8988T (cell line): ENCODE results near the gene SPHK2.
A peak's percentile ranks its signal among the peaks of the same experiment; 100 is the strongest.
"Not testable (repeated sequence)": the region's sequence is repeated elsewhere in the genome, so short reads cannot be mapped to it uniquely, and the experiment has no call there.

Experiments
- DNase-seq: peaks from one replicate; pipeline ENCODE4 v3.0.0; 2011

The SPHK2 gene, protein sequence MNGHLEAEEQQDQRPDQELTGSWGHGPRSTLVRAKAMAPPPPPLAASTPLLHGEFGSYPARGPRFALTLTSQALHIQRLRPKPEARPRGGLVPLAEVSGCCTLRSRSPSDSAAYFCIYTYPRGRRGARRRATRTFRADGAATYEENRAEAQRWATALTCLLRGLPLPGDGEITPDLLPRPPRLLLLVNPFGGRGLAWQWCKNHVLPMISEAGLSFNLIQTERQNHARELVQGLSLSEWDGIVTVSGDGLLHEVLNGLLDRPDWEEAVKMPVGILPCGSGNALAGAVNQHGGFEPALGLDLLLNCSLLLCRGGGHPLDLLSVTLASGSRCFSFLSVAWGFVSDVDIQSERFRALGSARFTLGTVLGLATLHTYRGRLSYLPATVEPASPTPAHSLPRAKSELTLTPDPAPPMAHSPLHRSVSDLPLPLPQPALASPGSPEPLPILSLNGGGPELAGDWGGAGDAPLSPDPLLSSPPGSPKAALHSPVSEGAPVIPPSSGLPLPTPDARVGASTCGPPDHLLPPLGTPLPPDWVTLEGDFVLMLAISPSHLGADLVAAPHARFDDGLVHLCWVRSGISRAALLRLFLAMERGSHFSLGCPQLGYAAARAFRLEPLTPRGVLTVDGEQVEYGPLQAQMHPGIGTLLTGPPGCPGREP

DNA sequence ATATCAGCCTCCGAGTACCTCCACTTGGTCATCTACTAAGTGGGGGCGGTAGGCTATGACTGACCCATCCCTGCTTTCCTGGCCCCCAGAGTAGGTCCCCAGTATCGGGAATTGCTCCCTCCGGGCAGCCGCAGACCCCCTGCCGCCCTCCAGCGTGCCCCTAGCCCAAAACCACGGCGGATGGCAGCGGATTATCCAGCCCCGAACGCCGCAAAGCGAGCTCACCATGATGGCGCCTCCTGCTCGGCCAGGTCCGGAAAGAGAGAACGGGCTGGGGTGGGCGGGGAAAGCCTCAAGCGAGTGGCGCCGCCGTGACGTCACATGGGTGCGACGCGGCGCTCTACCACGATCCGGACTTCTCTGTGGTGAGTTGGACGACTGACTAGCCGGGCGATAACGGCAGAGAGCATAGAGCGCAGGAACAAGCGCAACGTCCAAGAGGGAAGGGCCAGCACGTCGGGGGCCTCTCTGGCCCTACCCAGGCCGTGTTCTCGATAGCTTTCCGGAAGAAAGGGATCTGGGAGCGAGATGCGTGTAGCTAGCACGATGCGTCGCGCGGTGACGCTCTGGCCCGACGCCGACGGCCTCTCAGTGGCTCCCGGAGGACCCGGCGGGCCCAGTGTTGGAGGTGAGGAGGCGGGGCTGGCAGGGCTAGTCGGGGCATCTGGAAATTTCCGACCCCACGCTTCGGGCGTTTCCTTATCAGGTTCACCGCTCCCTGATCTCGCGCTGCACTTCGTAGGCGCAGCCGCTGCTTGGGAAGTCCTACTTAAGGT lies at the start of gene SPHK2, which contains the start of gene RPL18:
TSS of gene SPHK2 (plus strand) at position 591 of the 776 bp plus-strand sequence. CDS start 1,009 bp downstream, outside the sequence.
TSS of gene RPL18 (minus strand) at position 263 of the 776 bp plus-strand sequence. CDS start at position 228, 35 bp downstream.
- peak; percentile 92 for DNase-seq

DNA sequence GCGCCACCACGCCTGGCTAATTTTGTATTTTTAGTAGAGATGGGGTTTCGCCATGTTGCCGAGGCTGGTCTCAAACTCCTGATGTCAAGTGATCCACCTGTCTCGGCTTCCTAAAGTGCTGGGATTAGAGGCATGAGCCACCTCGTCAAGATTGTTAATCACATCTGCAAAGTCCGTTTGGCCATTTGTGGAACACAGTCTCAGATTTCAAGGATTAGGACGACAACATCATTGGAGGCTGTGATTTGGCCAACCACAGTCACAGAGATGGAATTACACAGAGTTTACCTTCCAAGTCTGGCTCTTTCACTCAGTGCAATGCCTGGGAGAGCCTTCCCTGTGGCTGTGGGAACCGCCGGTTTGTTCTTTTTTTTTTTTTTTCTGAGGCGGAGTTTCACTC lies 49.5 kb upstream of the SPHK2 start:
- DNase-seq: no peak

DNA sequence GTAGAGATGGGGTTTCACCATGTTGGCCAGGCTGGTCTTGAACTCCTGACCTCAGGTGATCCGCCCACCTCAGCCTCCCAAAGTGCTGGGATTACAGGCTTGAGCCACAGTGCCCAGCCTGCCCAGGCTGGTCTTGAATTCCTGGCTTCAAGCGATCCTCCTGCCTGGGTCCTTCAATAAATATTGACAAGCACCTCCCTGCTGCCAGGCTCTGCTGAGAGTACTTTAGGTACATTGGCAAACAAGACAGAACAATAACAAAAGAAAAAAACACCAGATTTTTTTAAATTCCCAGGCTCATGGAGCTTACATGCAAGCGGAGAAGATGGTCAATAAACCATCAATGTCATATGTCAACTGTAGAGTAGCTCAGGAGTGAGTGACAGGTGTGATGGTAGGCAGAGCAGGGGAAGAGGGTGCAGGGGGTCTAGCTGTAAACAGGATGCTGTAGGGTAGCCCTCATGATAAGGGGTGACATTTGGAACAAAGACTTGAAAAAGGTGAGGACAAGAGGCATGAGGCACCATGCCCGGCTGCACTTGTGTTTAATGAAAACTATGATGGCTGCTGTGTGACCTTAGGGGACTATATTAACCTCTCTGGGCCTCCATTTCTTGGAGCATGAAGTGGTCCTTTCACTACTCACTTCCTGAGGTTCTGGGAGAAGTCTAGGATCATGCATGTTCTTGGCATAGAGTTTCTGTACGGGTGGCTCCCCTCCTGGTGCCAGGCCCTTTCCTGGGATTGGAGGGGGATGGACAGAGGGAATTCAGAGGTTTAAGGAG lies 47.7 kb upstream of the SPHK2 start:
- DNase-seq: no peak

- no peak for DNase-seq
These were observed 46.2 kb upstream of the SPHK2 start for GRCh38 chr19:48573163-48573505.

GRCh38 chr19:48575931-48576622 lies 43.2 kb upstream of the SPHK2 start:
- DNase-seq: no peak

DNA sequence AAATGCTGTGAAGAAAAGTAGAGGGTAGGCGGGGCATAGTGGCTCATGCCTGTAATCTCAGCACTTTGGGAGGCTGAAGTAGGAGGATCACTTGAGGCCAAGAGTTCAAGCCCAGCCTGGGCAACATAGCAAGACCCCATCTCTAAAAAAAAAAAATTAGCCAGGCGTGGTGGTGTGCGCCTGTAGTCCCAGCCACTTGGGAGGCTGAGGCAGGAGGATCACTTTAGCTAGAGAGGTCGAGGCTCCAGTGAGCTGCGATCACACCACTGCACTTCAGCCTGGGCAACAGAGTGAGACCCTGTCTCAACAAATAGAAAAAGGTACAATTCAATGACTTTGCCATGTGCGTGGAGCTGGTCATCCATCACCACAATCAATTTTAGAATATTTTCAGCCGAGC lies 41.4 kb upstream of the SPHK2 start:
- DNase-seq: not testable (repeated sequence)

DNA sequence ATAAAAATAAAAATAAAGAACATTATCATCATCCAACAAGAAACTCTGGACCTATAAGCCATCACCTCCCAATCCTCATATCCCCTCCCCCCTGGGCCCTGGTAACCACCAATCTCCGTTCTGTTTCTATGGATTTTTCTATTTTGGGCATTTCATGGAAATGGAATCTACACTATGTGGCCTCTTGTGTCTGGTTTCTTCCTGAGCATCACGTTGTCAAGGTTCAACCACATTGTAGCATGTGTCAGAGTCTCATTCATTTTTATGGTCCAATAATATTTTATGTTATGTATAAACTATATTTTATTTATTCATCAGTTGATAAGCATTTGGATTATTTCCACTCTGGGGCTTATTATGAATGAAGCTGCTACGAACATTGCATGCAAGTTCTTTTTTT lies 40.4 kb upstream of the SPHK2 start:
- no peak for DNase-seq

GRCh38 chr19:48582168-48582567 lies 37.1 kb upstream of the SPHK2 start:
- no peak for DNase-seq

DNA sequence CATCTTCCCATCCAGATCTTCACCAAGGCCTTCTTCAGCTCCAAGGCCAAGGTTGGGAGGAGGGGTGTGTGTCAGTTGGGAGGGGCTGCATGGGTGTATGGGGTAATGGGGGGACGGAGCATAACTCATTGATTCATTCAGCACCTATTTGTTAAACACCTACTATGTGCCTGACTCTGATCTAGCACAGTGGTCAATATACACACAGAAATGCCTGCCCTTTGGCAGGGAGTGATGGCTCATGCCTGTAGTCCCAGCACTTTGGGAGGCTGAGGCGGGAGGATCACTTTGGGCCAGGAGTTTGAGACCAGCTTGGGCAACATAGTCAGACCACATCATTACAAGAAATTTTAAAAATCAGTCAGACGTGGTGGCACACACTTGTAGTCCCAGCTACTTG lies 31.9 kb upstream of the SPHK2 start:
- DNase-seq: no peak

DNA sequence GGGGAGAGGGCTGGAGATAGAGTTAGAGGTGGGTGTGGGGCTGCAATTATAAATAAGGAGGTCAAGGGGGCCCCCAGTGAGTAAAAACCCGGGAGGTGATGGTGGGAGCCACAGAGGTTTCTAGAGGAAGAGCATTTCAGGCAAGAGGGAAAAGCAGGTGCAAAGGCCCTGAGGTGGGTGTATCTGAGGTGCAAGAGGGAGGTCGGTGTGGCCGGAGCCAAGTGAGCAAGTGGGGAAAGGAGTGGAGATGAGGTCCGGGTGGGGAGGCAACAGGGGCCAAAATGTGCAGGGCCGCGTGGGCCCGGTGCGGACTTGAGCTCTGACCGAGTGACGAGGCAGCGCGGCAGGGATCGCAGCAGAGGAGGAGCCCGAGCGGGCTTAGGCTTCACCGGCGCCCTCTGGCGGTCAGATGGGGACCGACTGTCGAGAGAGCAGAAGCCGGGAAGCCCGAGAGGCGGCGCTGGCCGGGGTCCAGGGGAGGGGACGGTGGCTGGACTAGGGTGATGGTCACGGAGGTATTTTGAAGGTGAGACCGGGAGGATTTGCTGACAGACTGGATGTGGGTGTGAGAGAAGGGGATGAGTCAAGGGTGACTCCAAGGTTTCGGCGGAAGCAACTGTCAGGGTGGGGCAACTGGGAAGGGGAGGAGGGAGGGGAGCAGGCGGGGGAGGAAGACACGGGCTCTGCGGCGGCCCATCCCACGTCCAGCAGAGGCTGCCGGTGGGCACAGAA lies 30.5 kb upstream of the SPHK2 start:
- DNase-seq: peak; percentile 67

- DNase-seq: no peak
These were observed 28.3 kb upstream of the SPHK2 start for GRCh38 chr19:48591021-48591420.

- DNase-seq: no peak
These were observed 24.1 kb upstream of the SPHK2 start for GRCh38 chr19:48595171-48595570.

DNA sequence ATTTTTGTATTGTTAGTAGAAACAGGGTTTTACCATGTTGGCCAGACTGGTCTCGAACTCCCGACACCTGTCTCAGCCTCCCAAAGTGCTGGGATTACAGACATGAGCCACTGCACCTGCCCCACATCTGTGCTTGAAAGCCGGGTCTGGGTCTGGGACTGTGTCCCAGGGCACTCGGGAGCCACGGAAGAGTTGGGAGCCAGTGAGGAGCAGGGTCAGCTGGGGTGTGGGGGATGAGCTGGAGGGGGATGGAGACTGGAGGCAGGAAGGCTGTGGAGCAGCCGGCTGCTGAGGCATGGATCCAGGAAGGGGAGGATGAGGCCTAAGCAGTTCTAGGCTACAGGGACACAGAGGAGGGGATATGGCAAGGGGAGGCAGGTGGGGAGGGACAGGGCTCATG lies 23.5 kb upstream of the SPHK2 start:
- no peak for DNase-seq

- DNase-seq: no peak
These were observed 23.1 kb upstream of the SPHK2 start for GRCh38 chr19:48596237-48596636.

DNA sequence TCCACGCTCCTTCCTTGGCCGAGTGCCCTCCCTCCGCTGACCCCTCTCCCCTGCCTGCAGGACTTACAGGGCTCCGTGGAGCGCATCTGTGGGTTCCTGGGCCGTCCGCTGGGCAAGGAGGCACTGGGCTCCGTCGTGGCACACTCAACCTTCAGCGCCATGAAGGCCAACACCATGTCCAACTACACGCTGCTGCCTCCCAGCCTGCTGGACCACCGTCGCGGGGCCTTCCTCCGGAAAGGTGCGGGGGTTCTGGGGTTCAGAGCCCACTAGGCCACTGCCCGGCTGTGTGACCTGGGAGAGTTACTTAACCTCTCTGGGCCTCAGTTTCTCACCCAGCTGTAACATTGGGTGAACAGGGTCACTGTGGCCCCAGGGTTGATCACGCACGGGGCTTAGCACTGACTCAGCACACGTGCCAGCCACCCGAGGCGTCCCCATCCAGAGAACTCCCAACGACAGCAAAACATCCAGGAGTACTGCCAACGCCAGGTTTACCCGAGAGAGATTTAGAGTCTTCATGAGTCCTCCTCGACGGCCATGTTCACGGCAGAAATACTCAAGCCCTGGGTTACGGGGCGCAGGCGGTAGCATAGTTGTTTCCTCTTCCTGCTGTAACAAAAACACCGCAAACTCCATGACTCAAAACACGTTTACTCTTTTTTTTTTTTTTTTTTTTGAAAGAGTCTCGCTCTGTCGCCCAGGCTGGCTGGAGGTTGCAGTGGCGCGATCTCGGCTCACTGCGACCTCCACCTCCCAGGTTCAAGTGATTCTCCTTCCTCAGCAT lies 22.4 kb upstream of the SPHK2 start:
- no peak for DNase-seq

- no peak for DNase-seq
These were observed 20.2 kb upstream of the SPHK2 start for GRCh38 chr19:48598996-48599700.

GRCh38 chr19:48600679-48601417 lies 18.5 kb upstream of the SPHK2 start:
- no peak for DNase-seq

- no peak for DNase-seq
These were observed 16.3 kb upstream of the SPHK2 start for GRCh38 chr19:48603001-48603400.

DNA sequence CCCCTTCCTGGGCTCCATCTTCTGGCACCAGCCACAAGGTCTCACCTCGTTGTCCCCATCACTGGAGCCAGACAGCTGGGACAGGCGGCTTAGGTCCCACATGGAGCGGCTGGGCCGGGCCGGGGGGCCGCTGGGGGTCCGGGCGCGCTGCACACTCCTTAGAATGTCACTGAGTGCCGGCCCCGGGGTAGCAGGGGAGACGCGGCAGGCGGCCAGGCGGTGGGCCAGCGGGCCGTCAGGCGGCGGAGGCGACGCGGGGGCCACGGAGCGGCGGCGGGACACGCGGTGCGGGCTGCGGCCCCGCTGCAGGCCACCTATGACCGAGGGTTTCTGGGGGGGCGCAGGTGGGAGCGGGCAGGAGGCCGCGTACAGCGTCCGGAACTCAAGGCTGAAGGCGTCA lies 15.9 kb upstream of the SPHK2 start:
- no peak for DNase-seq
